H1 (cell line): Measurements from ENCODE around the gene HINT2. TPM values are rescaled to one million over a fixed set of nuclear protein-coding genes. Genes with fewer than 3 reads are reported as not detected.

Source experiments
- CHD1 ChIP-seq: IDR thresholded peaks from 2 replicates; pipeline ENCODE4 v1.6.1; 2012; ENCODE audit warnings: low read depth, low read length, improper control_type of control experiment
- EGR1 ChIP-seq: IDR thresholded peaks from 2 replicates; pipeline ENCODE4 v1.6.1; 2011; ENCODE audit warnings: low read depth, low read length, borderline replicate concordance
- RNF2 ChIP-seq: fragments of 200-900, 300-1000 bp; sonication (generic); IDR thresholded peaks from 2 replicates; pipeline ENCODE4 v1.7.1; 2016; ENCODE audit warnings: borderline replicate concordance, low read depth, mild to moderate bottlenecking, antibody characterized with exemption, low read length; ENCODE audit not compliant: poor library complexity, severe bottlenecking; ENCODE audit errors: missing control alignments
- RXRA ChIP-seq: IDR thresholded peaks from 2 replicates; pipeline ENCODE4 v1.6.1; 2011; ENCODE audit warnings: low read depth, mild to moderate bottlenecking, low read length, moderate library complexity; ENCODE audit not compliant: insufficient read depth
- SIRT6 ChIP-seq: IDR thresholded peaks from one replicate; pipeline ENCODE4 v1.7.1; 2012; ENCODE audit warnings: low read length, inconsistent platforms
- TCF12 ChIP-seq: IDR thresholded peaks from 2 replicates; pipeline ENCODE4 v1.6.1; 2011; ENCODE audit warnings: low read depth, mild to moderate bottlenecking, low read length
- ZNF274 ChIP-seq: IDR thresholded peaks from 2 replicates; pipeline ENCODE4 v1.7.0; 2012; ENCODE audit warnings: low read length, borderline replicate concordance; ENCODE audit errors: extremely low read depth
- polyA plus RNA-seq, 7 experiments: library from polyadenylated mRNA; depleted of rRNA in 3 of 7; stranded (reverse) in 5 of 7; unstranded in 2 of 7; fragments of >200 nt in 5 of 7; fragments of 200-250 nt in 2 of 7; gene quantifications; 1 replicate in 5 of 7; 2 replicates in 1 of 7; 4 replicates in 1 of 7; pipeline versions ENCODE4 v1.2.1 to v1.2.3, GENCODE V29; 2011 to 2013; ENCODE audit warnings: missing spikeins in 2 of 7, mixed read lengths in 2 of 7
- total RNA-seq: library from RNA; stranded (reverse); fragmentation: NEBNext Ultra II Directional; extraction: Animal tissue kit (Norgen Biotek cat#: 25700); gene quantifications from 2 replicates; pipeline ENCODE4 v1.2.1, GENCODE V29; 2021
- TF ChIP-seq, protein P1 (sequence below): fragments of 300-600 bp; sonication (generic); IDR thresholded peaks from 2 replicates; pipeline ENCODE4 v1.7.1; 2012; ENCODE audit warnings: low read length, moderate library complexity, mild to moderate bottlenecking, inconsistent platforms; ENCODE audit not compliant: insufficient replicate concordance
- TF ChIP-seq, protein P2 (sequence below): IDR thresholded peaks from 2 replicates; pipeline ENCODE4 v1.6.1; 2011; ENCODE audit warnings: low read length, improper control_type of control experiment

The HINT2 gene
- total and polyA plus RNA-seq, 2 of the 8 experiments (the other 6 are each of a cell fraction or from before 2014, with no cell fraction given): 32.1 to 51.2 TPM

DNA sequence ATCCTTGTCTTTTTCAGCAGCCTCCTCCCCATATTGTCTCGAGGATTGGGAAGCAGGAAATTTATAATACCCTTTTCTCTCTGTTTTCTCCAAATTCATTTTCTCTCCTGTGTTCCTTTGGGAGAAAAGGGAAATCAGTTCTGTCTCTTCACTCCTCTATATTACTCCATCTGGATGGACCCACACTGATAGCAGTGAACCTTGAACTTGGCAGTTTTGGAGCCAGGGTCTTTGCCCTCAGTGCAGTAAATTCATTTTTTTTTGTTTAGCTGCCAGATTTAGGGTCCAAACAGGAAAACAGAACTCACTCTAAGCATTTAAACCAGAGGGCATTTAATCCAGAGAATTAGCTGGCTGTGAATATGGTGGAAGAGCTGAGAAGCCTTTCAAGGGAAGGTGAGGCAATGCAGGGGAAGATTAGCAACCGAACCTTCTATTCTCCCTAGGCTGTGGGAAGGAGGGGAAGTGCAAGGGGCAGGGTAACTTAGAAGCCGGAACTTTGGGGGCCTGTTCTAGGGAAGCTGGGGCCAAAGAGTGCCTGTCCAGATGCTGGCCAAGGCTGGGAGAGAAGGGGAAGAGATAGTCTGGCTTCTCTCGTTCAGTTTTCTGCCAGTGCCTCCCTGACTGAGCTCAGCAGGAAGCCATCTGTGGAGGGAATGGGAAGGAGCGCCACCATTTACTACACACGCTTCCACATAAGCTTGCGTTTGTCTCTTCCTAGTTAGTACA, 39.8 kb downstream of the HINT2 start (continued):
- TF ChIP-seq, protein P1, sequence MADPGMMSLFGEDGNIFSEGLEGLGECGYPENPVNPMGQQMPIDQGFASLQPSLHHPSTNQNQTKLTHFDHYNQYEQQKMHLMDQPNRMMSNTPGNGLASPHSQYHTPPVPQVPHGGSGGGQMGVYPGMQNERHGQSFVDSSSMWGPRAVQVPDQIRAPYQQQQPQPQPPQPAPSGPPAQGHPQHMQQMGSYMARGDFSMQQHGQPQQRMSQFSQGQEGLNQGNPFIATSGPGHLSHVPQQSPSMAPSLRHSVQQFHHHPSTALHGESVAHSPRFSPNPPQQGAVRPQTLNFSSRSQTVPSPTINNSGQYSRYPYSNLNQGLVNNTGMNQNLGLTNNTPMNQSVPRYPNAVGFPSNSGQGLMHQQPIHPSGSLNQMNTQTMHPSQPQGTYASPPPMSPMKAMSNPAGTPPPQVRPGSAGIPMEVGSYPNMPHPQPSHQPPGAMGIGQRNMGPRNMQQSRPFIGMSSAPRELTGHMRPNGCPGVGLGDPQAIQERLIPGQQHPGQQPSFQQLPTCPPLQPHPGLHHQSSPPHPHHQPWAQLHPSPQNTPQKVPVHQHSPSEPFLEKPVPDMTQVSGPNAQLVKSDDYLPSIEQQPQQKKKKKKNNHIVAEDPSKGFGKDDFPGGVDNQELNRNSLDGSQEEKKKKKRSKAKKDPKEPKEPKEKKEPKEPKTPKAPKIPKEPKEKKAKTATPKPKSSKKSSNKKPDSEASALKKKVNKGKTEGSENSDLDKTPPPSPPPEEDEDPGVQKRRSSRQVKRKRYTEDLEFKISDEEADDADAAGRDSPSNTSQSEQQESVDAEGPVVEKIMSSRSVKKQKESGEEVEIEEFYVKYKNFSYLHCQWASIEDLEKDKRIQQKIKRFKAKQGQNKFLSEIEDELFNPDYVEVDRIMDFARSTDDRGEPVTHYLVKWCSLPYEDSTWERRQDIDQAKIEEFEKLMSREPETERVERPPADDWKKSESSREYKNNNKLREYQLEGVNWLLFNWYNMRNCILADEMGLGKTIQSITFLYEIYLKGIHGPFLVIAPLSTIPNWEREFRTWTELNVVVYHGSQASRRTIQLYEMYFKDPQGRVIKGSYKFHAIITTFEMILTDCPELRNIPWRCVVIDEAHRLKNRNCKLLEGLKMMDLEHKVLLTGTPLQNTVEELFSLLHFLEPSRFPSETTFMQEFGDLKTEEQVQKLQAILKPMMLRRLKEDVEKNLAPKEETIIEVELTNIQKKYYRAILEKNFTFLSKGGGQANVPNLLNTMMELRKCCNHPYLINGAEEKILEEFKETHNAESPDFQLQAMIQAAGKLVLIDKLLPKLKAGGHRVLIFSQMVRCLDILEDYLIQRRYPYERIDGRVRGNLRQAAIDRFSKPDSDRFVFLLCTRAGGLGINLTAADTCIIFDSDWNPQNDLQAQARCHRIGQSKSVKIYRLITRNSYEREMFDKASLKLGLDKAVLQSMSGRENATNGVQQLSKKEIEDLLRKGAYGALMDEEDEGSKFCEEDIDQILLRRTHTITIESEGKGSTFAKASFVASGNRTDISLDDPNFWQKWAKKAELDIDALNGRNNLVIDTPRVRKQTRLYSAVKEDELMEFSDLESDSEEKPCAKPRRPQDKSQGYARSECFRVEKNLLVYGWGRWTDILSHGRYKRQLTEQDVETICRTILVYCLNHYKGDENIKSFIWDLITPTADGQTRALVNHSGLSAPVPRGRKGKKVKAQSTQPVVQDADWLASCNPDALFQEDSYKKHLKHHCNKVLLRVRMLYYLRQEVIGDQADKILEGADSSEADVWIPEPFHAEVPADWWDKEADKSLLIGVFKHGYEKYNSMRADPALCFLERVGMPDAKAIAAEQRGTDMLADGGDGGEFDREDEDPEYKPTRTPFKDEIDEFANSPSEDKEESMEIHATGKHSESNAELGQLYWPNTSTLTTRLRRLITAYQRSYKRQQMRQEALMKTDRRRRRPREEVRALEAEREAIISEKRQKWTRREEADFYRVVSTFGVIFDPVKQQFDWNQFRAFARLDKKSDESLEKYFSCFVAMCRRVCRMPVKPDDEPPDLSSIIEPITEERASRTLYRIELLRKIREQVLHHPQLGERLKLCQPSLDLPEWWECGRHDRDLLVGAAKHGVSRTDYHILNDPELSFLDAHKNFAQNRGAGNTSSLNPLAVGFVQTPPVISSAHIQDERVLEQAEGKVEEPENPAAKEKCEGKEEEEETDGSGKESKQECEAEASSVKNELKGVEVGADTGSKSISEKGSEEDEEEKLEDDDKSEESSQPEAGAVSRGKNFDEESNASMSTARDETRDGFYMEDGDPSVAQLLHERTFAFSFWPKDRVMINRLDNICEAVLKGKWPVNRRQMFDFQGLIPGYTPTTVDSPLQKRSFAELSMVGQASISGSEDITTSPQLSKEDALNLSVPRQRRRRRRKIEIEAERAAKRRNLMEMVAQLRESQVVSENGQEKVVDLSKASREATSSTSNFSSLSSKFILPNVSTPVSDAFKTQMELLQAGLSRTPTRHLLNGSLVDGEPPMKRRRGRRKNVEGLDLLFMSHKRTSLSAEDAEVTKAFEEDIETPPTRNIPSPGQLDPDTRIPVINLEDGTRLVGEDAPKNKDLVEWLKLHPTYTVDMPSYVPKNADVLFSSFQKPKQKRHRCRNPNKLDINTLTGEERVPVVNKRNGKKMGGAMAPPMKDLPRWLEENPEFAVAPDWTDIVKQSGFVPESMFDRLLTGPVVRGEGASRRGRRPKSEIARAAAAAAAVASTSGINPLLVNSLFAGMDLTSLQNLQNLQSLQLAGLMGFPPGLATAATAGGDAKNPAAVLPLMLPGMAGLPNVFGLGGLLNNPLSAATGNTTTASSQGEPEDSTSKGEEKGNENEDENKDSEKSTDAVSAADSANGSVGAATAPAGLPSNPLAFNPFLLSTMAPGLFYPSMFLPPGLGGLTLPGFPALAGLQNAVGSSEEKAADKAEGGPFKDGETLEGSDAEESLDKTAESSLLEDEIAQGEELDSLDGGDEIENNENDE: no peak
- TF ChIP-seq ZNF274 (no peak), RNF2 (no peak), EGR1 (no peak), SIRT6 (no peak), CHD1 (no peak), TCF12 (no peak), RXRA (no peak)
- TF ChIP-seq, protein P2, sequence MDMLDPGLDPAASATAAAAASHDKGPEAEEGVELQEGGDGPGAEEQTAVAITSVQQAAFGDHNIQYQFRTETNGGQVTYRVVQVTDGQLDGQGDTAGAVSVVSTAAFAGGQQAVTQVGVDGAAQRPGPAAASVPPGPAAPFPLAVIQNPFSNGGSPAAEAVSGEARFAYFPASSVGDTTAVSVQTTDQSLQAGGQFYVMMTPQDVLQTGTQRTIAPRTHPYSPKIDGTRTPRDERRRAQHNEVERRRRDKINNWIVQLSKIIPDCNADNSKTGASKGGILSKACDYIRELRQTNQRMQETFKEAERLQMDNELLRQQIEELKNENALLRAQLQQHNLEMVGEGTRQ: no peak
